ENCODE results near the gene FUT2. TPM values are rescaled to one million over a fixed set of nuclear protein-coding genes. Genes with fewer than 3 reads are reported as not detected.

The FUT2 gene
- total RNA-seq, 1 donor from 2014 or later: not detected

DNA sequence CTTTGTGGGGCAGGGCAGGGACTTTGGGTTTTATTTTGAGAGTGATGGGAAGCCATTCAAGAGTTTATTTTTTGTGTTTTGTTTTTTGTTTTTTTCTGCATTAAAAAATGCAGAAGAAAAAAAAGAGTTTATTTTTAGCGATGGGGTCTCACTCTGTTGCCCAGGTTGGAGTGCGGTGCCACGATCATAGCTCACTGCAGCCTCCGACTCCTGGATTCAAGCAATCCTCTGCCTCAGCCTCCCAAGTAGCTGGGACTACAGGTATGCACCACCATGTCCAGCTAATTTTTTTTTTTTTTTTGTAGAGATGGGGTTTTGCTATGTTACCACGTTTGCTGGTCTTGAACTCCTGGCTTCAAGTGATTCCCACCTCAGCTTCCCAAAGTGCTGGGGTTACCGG is 37.3 kb upstream of the FUT2 start:
- Histone ChIP-seq H3K9ac (ENCODE audit: low read depth in 1 of 3, low read length in 3 of 3) (no peak overlapping the region), H3K9me3 (ENCODE audit: control insufficient read depth in 3 of 3, low read length in 3 of 3) (no peaks in the 10 kb centered on the region), H3K4me3 (ENCODE audit: low read length in 3 of 3) (no peak overlapping the region), H3K27ac (ENCODE audit: low read depth, low read length) (no peak overlapping the region), H3K36me3 (ENCODE audit: control insufficient read depth in 3 of 3, insufficient read depth in 3 of 3, low read length in 3 of 3) (no peaks in the 10 kb centered on the region), H3K27me3 (ENCODE audit: control insufficient read depth in 3 of 3, insufficient read depth in 3 of 3, low read length in 3 of 3) (no peaks in the 10 kb centered on the region), H3K4me1 (ENCODE audit: control insufficient read depth in 3 of 3, insufficient read depth in 3 of 3, low read length in 3 of 3) (peaks cover 0 to 7% (median 6%) of the 10 kb centered on the region in 3 donors)

DNA sequence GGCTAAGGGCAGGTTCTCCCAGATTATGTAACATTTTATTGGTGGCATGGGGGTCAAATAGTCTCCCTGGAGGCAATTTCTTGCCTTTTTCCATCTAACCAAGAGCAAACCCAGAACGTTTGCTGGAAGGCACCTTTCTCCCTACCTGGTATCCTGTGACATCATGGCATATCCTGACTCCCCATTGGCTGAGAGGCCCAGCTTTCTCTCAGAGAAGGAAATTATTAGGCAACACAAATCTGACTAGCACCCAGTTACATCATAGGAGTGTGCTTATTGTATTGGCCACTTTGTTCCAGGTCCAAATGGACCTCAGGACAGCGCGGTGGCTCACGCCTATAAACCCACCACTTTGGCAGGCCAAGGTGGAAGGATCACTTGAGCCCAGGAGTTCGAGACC is 36.0 kb upstream of the FUT2 start:
- H3K4me1 ChIP-seq (ENCODE audit: control insufficient read depth in 3 of 3, insufficient read depth in 3 of 3, low read length in 3 of 3): peaks cover 0 to 7% (median 6%) of the 10 kb centered on the region in 3 donors
- H3K9me3 ChIP-seq (ENCODE audit: control insufficient read depth in 3 of 3, low read length in 3 of 3): no peaks in the 10 kb centered on the region
- no peaks in the 10 kb centered on the region for H3K27me3 ChIP-seq (ENCODE audit: control insufficient read depth in 3 of 3, insufficient read depth in 3 of 3, low read length in 3 of 3)
- no peaks in the 10 kb centered on the region for H3K36me3 ChIP-seq (ENCODE audit: control insufficient read depth in 3 of 3, insufficient read depth in 3 of 3, low read length in 3 of 3)
- no peak overlapping the region for H3K27ac ChIP-seq (ENCODE audit: low read depth, low read length)
- H3K9ac ChIP-seq (ENCODE audit: low read depth in 1 of 3, low read length in 3 of 3): no peak overlapping the region
- H3K4me3 ChIP-seq (ENCODE audit: low read length in 3 of 3): no peak overlapping the region

DNA sequence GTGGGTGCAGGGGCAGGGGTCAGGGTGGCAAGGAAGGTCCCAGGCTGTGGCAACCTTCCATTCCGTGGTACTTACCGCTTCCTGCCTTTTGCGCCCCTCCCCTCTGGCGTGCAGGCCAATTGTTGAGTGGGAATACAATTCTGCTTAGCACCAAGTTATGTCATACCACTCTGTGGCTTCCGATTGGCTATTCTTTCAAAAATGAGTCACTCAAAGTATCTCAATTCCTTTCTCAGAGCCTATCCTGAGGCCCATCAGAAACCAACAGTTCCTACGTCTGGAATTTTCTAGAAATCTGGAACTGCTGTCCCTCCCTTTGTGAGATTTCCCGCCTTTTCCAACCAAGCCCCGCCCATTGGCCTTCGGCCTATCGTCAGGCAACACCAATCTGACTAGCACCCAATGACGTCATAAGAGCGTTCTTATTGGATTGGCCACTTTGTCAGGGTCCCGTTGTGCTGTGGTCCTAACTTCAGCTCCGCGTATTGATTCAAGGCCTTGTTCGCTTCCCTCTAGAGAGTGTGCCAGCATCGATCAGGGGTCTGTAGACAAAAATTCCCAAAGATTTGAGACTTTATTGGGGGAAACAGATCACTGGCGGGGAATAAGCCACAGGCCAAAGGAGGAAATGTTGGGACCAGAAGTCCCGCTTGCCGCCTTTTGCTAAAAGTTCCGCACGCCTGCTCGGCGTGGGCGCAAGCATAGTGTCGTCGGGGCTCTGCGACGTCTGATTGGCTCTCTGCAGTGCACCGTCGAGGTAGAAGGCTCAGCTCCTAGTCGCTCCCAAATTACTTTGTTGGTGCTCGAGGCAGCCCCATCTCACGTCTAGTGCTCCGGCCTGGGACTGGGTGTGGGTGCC is 34.7 kb upstream of the FUT2 start:
- Histone ChIP-seq H3K36me3 (ENCODE audit: control insufficient read depth in 3 of 3, insufficient read depth in 3 of 3, low read length in 3 of 3) (no peaks in the 10 kb centered on the region), H3K27me3 (ENCODE audit: control insufficient read depth in 3 of 3, insufficient read depth in 3 of 3, low read length in 3 of 3) (no peaks in the 10 kb centered on the region), H3K9ac (ENCODE audit: low read depth in 1 of 3, low read length in 3 of 3) (peak overlapping the region in 1 of 3 donors; percentile 16), H3K9me3 (ENCODE audit: control insufficient read depth in 3 of 3, low read length in 3 of 3) (no peaks in the 10 kb centered on the region), H3K4me1 (ENCODE audit: control insufficient read depth in 3 of 3, insufficient read depth in 3 of 3, low read length in 3 of 3) (peaks cover 0 to 7% (median 6%) of the 10 kb centered on the region in 3 donors), H3K4me3 (ENCODE audit: low read length in 3 of 3) (peak overlapping the region; percentile 8 to 45 (median 38)), H3K27ac (ENCODE audit: low read depth, low read length) (peak overlapping the region; percentile 32)

DNA sequence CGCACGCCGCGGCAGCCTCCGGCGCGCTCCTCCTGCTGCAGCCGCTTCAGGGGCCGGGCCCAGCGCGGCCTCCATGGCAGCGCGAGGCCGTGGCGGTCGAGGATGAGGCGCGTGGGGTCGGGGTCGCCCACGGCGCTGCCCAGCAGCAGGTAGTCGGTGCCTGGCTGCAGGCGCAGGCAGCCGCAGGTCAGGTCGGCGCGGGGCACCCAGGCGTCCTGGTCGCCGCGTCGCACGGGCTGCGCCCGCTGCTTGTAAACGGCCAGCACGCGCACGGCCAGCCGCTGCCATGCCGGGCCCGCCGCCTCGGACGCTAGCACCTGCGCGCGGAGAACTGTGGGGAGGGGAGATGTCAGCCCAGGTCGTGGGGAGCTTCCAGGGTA is 34.1 kb upstream of the FUT2 start:
- Histone ChIP-seq H3K9ac (ENCODE audit: low read depth in 1 of 3, low read length in 3 of 3) (no peak overlapping the region), H3K9me3 (ENCODE audit: control insufficient read depth in 3 of 3, low read length in 3 of 3) (no peaks in the 10 kb centered on the region), H3K4me1 (ENCODE audit: control insufficient read depth in 3 of 3, insufficient read depth in 3 of 3, low read length in 3 of 3) (peaks cover 0 to 7% (median 6%) of the 10 kb centered on the region in 3 donors), H3K36me3 (ENCODE audit: control insufficient read depth in 3 of 3, insufficient read depth in 3 of 3, low read length in 3 of 3) (no peaks in the 10 kb centered on the region), H3K4me3 (ENCODE audit: low read length in 3 of 3) (no peak overlapping the region), H3K27ac (ENCODE audit: low read depth, low read length) (no peak overlapping the region), H3K27me3 (ENCODE audit: control insufficient read depth in 3 of 3, insufficient read depth in 3 of 3, low read length in 3 of 3) (no peaks in the 10 kb centered on the region)

DNA sequence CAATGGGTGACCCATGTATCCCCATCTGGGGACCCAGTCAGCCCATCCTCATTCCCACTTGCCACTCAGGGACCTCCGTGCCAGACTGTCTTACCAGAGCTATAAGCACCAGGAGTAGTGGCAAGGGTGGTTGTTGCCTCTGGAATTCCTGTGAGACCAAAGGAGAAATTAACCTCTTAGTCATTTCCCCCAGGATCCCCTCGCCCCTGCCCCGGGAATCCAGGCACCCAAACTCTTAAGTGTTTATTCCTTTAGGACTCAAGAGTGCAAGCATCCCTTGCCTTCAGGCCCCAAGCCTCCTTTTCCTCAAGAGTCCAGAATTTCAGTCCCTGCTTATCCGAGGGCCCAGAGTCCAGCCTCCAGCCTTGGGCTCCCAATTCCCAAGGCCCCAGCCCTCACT is 32.1 kb upstream of the FUT2 start:
- no peaks in the 10 kb centered on the region for H3K27me3 ChIP-seq (ENCODE audit: control insufficient read depth in 3 of 3, insufficient read depth in 3 of 3, low read length in 3 of 3)

DNA sequence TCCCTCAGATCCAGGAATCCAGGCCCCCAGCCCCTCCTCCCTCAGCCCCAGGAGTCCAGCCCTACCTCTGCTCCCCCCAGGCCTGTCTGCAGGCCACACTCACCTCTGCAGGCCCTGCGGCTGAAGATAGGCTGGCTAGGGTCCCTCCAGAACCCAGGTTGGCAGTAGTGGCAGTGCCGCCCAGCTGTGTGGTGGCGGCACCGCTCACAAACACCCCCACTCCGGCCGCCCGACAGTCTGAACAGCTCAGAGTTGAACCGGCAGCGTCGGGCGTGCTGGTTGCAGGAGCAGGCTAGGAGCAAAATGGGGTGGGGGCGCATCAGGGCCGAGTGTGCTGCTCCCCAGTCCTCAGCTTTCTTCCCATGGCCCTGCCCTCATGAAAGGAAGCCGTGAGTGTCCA is 31.3 kb upstream of the FUT2 start:
- Histone ChIP-seq H3K9ac (ENCODE audit: low read depth in 1 of 3, low read length in 3 of 3) (no peak overlapping the region), H3K27me3 (ENCODE audit: control insufficient read depth in 3 of 3, insufficient read depth in 3 of 3, low read length in 3 of 3) (no peaks in the 10 kb centered on the region), H3K4me1 (ENCODE audit: control insufficient read depth in 3 of 3, insufficient read depth in 3 of 3, low read length in 3 of 3) (peaks cover 0 to 7% (median 6%) of the 10 kb centered on the region in 3 donors)

More for the DNA sequence above, 32.1 kb upstream of the FUT2 start:
- H3K4me3 ChIP-seq (ENCODE audit: low read length in 3 of 3): no peak overlapping the region
- H3K9ac ChIP-seq (ENCODE audit: low read depth in 1 of 3, low read length in 3 of 3): no peak overlapping the region
- no peaks in the 10 kb centered on the region for H3K36me3 ChIP-seq (ENCODE audit: control insufficient read depth in 3 of 3, insufficient read depth in 3 of 3, low read length in 3 of 3)
- H3K9me3 ChIP-seq (ENCODE audit: control insufficient read depth in 3 of 3, low read length in 3 of 3): no peaks in the 10 kb centered on the region
- peaks cover 0 to 7% (median 6%) of the 10 kb centered on the region in 3 donors for H3K4me1 ChIP-seq (ENCODE audit: control insufficient read depth in 3 of 3, insufficient read depth in 3 of 3, low read length in 3 of 3)
- H3K27ac ChIP-seq (ENCODE audit: low read depth, low read length): no peak overlapping the region

DNA sequence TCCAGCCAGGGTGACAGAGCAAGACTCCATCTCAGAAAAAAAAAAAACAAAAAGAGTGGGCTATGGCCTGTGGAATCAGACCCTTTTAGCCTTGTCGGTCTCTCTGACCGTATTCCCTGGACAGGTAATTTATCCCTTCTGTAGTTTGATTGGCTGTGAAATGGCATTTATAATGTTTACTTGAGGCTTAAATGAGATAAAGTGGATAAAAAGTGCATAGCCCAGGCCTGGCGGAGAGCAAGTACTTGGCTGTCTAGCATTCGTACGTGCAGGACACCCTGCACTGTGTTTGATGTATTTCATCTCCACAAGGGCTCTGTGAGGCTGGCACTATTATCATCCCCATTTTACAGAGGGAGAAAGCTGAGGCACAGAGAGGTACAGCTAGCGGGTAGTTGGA is 30.0 kb upstream of the FUT2 start:
- Histone ChIP-seq H3K27ac (ENCODE audit: low read depth, low read length) (no peak overlapping the region), H3K4me3 (ENCODE audit: low read length in 3 of 3) (no peak overlapping the region), H3K36me3 (ENCODE audit: control insufficient read depth in 3 of 3, insufficient read depth in 3 of 3, low read length in 3 of 3) (no peaks in the 10 kb centered on the region), H3K4me1 (ENCODE audit: control insufficient read depth in 3 of 3, insufficient read depth in 3 of 3, low read length in 3 of 3) (peaks cover 0 to 5% (median 4%) of the 10 kb centered on the region in 3 donors), H3K9ac (ENCODE audit: low read depth in 1 of 3, low read length in 3 of 3) (no peak overlapping the region), H3K27me3 (ENCODE audit: control insufficient read depth in 3 of 3, insufficient read depth in 3 of 3, low read length in 3 of 3) (no peaks in the 10 kb centered on the region), H3K9me3 (ENCODE audit: control insufficient read depth in 3 of 3, low read length in 3 of 3) (no peaks in the 10 kb centered on the region)

More for the DNA sequence above, 31.3 kb upstream of the FUT2 start:
- H3K36me3 ChIP-seq (ENCODE audit: control insufficient read depth in 3 of 3, insufficient read depth in 3 of 3, low read length in 3 of 3): no peaks in the 10 kb centered on the region
- no peak overlapping the region for H3K27ac ChIP-seq (ENCODE audit: low read depth, low read length)
- no peaks in the 10 kb centered on the region for H3K9me3 ChIP-seq (ENCODE audit: control insufficient read depth in 3 of 3, low read length in 3 of 3)
- H3K4me3 ChIP-seq (ENCODE audit: low read length in 3 of 3): no peak overlapping the region

DNA sequence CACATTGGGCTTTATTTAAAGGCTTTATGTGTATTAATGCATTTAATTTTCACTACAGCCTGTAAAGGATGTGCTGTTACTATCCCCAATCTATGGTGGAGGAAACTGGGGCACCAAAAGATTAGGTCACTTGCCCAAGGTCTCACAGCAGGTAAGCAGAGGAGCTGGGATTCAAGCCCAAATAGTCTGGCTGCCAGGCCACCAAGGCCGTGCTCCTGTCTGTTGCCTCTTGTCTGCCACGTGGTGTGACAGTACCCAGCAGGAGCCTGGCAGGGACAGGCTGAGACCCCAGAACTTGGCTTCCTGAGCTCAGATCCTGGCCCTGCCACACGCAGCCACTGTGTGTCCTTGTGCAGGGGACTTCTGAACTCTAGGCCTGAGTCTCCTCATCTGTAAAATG is 27.4 kb upstream of the FUT2 start:
- H3K4me1 ChIP-seq (ENCODE audit: control insufficient read depth in 3 of 3, insufficient read depth in 3 of 3, low read length in 3 of 3): no peaks in the 10 kb centered on the region
- no peaks in the 10 kb centered on the region for H3K9me3 ChIP-seq (ENCODE audit: control insufficient read depth in 3 of 3, low read length in 3 of 3)
- H3K27me3 ChIP-seq (ENCODE audit: control insufficient read depth in 3 of 3, insufficient read depth in 3 of 3, low read length in 3 of 3): no peaks in the 10 kb centered on the region
- no peaks in the 10 kb centered on the region for H3K36me3 ChIP-seq (ENCODE audit: control insufficient read depth in 3 of 3, insufficient read depth in 3 of 3, low read length in 3 of 3)
- H3K4me3 ChIP-seq (ENCODE audit: low read length in 3 of 3): no peak overlapping the region
- no peak overlapping the region for H3K27ac ChIP-seq (ENCODE audit: low read depth, low read length)
- no peak overlapping the region for H3K9ac ChIP-seq (ENCODE audit: low read depth in 1 of 3, low read length in 3 of 3)

DNA sequence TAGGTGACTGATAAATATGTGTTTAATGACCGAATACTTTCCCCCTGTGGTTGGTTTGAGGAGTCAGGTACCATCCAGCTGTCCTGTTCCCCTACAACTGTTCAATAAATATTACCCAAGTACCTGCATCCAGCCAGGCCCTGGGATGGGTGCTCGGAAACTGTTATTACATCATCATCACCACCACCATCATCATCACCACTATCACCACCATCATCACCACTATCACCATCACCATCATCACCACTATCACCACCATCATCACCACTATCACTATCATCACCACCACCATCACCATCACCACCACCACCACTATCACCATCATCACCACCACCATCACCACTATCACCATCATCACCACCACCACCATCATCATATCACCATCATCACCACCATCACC is 27.0 kb upstream of the FUT2 start:
- H3K27ac ChIP-seq (ENCODE audit: low read depth, low read length): no peak overlapping the region
- no peaks in the 10 kb centered on the region for H3K36me3 ChIP-seq (ENCODE audit: control insufficient read depth in 3 of 3, insufficient read depth in 3 of 3, low read length in 3 of 3)
- no peak overlapping the region for H3K4me3 ChIP-seq (ENCODE audit: low read length in 3 of 3)
- H3K9ac ChIP-seq (ENCODE audit: low read depth in 1 of 3, low read length in 3 of 3): no peak overlapping the region
- H3K4me1 ChIP-seq (ENCODE audit: control insufficient read depth in 3 of 3, insufficient read depth in 3 of 3, low read length in 3 of 3): no peaks in the 10 kb centered on the region
- H3K9me3 ChIP-seq (ENCODE audit: control insufficient read depth in 3 of 3, low read length in 3 of 3): no peaks in the 10 kb centered on the region
- no peaks in the 10 kb centered on the region for H3K27me3 ChIP-seq (ENCODE audit: control insufficient read depth in 3 of 3, insufficient read depth in 3 of 3, low read length in 3 of 3)

DNA sequence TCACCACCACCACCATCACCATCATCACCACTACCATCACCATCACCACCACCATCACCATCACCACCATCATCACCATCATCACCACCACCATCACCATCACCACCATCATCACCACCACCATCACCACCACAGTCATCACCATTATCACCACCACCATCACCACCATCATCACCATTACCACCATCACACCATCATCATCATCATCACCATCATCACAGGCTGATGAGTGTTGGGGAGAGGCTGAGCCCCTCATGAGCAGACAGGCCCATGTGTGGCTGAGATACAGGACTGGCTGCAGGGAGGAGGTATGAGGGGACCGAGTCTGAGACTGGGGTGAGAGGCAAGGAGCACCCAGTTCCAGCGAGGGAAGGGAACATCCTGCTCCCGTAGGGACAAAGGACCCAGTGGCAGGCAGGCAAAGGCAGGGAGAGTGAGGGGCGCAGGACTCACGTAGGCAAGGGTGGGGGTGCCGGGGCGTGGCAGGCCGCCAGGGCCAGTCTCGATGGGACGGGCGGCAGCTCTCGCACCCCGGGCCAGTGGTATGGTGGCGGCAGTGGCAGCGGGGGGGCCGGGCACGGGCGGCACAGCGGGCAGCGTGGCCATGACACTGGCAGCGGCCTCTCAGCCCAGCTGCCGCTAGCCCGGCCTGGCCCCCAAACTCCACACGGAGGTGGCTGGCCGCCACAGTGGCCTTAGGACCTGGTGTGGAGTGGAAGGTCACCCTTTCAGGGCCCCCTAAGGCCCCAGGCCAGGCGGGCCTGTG is 25.7 kb upstream of the FUT2 start:
- H3K9ac ChIP-seq (ENCODE audit: low read depth in 1 of 3, low read length in 3 of 3): no peak overlapping the region
- H3K4me3 ChIP-seq (ENCODE audit: low read length in 3 of 3): no peak overlapping the region
- H3K4me1 ChIP-seq (ENCODE audit: control insufficient read depth in 3 of 3, insufficient read depth in 3 of 3, low read length in 3 of 3): peaks cover 3 to 4% (median 3%) of the 10 kb centered on the region in 3 donors
- no peaks in the 10 kb centered on the region for H3K36me3 ChIP-seq (ENCODE audit: control insufficient read depth in 3 of 3, insufficient read depth in 3 of 3, low read length in 3 of 3)
- H3K9me3 ChIP-seq (ENCODE audit: control insufficient read depth in 3 of 3, low read length in 3 of 3): no peaks in the 10 kb centered on the region
- H3K27me3 ChIP-seq (ENCODE audit: control insufficient read depth in 3 of 3, insufficient read depth in 3 of 3, low read length in 3 of 3): no peaks in the 10 kb centered on the region
- no peak overlapping the region for H3K27ac ChIP-seq (ENCODE audit: low read depth, low read length)
